ENCODE measurements around the gene GXYLT1.
"Not testable (repeated sequence)": the region's sequence is repeated elsewhere in the genome, so short reads cannot be mapped to it uniquely, and the experiment has no call there.

Gene GXYLT1, protein sequence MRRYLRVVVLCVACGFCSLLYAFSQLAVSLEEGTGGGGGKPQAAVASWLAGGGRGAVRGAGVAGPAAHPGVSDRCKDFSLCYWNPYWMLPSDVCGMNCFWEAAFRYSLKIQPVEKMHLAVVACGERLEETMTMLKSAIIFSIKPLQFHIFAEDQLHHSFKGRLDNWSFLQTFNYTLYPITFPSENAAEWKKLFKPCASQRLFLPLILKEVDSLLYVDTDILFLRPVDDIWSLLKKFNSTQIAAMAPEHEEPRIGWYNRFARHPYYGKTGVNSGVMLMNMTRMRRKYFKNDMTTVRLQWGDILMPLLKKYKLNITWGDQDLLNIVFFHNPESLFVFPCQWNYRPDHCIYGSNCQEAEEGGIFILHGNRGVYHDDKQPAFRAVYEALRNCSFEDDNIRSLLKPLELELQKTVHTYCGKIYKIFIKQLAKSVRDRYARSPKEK

DNA sequence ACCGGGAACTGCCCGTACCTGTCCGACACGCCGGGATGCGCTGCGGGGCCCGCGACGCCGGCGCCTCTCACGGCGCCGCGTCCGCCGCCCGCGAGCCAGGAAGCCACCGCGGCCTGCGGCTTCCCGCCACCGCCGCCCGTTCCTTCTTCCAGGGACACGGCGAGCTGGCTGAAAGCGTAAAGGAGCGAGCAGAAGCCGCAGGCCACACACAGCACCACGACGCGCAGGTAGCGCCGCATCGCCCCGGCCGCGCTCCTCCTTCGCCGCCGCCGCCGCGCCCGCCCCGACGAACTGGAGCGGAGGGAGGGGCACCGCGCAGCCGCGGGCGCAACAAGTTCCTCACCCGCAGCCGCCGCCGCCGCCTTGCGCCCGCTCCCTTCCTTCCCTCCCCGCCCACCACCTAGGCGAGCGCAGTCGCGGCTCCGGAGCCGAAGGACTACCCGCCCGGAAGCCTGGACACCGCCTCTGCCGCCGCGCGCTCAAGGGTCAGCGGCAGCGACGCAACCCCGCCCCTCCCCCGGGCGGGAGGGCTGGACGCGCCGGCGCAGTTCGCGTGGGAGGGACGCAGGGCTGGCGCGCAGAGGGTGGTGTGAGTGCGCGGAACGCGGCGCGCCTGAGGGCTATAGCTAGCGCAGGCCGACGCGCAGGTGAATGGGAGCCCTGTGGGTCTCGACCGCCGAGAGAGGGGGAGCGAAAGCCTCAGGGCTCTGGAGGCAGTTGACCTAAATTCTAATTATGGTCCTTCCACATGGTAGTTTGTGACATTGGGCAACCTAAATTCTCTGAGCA, at the start of gene GXYLT1:
TSS of gene GXYLT1 (minus strand) at position 467 of the 789 bp plus-strand sequence. CDS start at position 239, 228 bp downstream.
- peak; percentile 89 for DNase-seq

DNA sequence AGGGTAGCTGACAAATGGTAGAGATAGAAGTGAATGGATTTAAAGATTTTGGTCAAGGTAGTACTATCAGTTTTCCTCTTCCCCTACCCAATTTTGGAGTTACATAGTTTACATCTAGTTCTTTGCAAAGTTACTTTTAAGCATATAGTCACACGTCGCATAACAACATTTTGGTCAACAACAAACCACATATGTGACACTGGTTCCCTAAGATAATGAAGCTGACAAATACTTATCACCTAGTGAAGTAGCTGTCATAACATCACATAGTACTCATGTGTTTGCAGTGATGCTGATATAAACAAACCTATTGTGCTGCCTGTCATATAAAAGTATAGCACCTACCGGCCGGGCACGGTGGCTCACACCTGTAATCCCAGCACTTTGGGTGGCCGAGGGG, 48.0 kb upstream of the GXYLT1 start:
- no peak for DNase-seq

DNA sequence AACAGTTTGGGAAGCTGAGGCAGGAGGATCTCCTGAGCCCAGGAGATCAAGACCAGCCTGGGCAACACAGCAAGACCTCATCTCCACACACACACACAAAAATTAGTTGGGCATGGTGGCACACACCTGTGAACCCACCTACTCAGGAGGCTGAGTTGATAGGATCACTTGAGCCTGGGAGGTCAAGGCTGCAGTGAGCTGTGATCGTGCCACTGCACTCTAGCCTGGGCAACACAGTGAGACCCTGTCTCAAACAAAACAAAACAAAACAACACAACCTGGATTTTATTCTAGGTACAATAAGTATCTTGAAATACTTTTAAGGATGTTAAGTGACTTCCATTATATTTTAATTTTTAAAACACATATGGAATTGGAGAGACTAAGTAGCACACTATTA, 47.6 kb upstream of the GXYLT1 start:
- DNase-seq, result no peak

DNA sequence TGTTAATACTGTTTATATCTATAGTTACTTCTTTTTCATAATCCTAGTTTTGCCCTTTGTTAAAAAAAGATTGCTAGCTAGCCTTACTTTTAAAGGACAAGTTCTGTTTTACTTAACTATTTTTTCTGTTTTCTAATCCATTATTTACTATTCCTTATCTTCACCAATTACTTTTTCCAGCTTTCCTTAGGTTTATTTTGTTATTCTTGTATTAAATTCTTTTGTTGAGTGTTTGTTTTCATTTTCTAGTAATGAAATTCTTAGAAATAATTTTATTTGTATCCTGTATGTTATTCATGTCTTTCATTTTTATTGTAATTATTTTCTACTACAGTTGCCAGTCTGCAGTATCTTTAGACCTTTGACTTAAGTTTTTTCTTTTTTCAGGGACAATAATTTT, 45.7 kb upstream of the GXYLT1 start:
- DNase-seq, result no peak

DNA sequence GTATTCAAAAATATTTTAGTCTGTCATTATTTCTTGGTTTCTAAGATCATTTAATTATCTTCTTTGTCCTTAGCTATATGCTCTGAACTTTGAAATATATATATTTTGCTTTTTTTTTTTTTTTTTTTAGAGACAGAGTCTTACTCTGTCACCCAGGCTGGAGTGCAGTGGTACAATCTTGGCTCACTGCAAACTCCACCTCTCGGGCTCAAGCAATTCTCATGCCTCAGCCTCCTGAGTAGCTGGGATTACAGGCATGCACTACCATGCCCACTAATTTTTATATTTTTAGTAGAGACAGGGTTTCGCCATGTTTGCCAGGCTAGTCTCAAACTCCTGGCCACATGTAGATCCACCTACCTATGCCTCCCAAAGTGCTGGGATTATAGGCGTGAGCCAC, 43.6 kb upstream of the GXYLT1 start:
- DNase-seq, result not testable (repeated sequence)

DNA sequence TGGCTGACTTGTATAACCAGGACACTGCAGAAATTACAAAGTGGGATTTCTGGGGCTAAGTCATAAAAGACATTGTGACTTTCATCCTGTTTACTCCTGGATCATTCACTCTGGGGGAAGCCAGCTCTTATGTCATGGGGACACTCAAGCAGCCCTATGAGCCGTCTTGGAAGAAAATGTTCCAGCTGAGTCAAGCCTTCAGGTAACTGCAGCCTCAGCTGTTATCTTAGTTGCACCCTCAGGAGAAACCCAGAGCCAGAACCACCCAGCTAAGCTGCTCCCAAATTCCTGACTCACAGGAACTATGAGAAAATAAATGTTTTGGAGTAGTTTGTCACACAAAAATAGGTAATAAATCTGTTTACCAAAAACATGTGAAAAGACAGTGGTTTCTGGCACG, 43.1 kb upstream of the GXYLT1 start:
- no peak for DNase-seq

DNA sequence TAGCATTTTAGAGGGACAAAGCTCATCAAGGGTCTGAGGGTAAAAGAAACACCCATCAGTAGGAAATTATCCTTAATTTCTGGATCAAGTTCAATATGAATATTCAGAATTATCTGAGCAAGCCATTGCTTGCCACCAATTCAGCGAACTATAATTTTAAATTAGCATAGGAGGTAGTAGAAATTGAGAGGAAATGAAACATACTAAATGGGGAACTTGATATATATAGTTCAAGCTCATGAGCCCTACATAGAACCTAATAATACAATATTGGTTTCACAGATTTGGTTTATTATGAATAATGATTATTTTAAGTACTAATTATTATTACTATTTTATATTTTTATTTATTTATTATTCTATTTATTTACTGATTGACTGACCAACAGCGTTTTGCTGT, 42.1 kb upstream of the GXYLT1 start:
- DNase-seq, result no peak

DNA sequence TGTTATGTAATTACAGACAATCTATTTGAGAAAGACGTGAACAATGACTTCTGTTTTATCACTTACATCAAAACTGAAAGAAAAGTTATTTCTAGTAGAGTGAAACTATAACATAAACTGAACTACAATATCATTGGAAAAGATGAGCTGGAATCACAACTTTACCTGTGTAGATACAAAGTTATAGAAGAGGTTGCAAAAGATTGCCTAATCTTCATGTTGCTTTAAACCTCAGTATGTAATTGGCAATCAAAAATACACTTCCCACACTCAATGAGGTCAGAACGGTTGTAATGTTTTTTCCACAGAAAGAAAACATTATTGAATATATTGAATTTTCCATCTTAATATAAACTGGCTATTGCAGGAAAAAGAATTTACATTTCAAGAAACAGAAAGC, 37.7 kb upstream of the GXYLT1 start:
- no peak for DNase-seq

DNA sequence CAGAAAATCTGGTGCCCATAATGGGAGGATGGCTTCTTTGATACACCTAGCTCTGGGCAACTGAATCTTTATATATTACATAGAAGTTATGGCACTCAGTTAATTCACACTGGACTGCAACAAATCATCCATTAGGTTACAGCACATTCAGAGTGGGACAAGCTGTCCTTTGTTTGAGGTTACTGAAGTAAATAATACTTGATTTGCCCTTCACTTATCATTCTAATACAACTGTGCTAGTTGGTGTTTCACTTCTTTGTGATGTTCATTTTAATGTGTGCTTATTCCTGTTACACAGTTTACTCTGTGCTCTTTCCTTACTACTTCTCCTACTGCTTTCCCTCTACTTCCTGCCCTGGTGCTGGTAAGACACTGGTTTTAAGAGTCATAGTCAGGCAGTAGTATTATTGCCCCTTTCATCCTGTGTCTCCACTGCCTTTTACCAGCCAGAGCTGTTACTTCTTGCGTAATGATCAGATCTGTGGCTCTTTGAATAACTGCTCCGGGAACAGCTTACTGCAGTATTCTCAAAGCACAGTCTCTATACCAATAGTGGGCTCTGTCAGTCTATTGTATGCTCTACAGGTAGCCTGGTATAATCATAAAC, 36.4 kb upstream of the GXYLT1 start:
- no peak for DNase-seq

DNA sequence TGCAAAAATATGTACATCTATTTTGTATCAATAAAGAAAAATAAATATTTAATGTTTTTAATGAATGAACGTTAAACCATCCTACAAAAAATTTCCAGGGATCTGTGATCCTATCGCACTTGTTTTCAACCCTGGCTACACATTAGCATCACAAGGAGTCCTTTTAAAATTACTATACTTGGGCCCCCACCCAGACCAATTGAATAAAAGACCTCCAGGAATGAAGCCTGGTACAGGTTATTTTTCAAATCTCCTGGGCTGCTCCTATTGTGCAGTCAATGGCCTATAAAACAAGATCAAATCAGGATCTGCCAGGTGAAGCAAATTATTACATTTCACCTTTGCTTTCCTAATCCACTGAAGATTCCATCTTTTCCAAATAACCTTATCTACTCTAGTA, 33.4 kb upstream of the GXYLT1 start:
- DNase-seq, result no peak

DNA sequence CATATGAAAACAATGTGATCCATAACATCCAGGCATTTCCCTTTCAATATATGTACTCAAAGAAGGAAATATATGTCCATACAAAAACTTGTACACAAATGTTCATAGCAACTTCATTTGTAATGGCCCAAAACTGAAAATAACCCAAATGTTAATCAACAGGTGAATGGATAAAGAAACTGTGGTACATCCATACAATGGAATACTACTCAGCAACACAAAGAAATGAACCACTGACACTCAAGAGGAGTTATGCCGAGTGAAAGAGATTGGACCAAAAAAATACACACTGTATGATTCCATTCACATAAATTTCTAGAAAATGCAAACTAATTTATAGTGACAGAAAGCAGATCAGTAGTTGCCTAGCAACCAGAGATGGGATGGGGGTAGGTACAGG, 30.3 kb upstream of the GXYLT1 start:
- no peak for DNase-seq

DNA sequence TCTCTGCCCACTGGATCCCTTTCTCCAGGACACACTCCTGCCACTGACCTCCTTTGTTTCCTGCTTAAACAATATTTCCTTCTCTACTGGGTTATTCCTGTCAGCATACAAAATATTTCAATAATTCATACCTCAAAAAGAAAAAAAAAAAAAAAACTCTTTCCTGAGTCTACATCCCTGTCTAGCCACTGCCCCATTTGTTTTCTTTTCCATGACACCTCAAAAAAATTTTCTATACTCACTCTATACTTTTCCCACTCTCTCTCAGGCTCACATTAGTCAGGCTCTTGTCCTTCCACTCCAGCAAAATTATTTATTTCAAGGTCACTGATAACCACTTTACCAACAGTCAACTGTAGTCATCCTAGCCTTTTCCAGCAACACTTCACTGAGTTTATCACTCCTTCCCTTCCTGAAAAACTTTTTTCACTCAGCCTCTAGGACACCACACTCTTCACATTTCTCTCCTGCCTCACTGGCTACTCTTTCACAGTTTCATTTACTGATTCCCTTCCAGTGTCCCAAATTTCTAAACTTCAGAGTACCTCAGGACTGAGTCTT, 29.4 kb upstream of the GXYLT1 start:
- no peak for DNase-seq

DNA sequence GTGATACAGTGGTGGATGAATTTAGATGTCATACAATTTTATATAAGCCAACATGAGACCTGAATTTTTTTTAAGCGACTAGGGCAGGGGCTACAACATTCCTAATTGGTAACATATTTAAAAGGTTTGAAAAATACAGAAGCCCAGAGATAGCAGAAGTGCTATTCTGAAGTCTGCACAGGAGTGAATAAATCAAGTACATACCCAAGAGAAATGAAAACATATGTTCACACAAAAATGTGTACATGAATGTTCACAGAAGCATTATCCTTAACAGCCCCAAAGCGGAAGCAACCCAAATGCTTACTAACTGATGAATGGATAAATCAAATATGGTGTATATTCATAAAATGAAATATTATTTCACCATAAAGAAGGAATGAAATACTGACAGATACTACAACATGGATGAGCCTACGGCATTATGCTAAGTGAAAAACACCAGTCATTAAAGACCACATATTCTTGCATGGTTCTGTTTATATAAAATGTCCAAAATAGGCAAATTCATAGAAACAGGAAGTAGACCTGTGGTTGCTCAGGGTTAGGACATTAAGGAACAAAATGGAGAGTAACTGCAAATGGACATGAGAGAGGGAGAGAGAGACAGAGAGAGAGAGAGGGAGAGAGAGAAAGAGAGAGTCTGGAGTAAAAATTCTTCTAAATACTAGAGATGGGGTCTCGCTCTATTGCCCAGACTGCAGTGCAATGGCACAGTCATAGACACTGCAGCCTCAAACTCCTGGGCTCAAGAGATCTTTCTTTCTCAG, 28.0 kb upstream of the GXYLT1 start:
- no peak for DNase-seq

DNA sequence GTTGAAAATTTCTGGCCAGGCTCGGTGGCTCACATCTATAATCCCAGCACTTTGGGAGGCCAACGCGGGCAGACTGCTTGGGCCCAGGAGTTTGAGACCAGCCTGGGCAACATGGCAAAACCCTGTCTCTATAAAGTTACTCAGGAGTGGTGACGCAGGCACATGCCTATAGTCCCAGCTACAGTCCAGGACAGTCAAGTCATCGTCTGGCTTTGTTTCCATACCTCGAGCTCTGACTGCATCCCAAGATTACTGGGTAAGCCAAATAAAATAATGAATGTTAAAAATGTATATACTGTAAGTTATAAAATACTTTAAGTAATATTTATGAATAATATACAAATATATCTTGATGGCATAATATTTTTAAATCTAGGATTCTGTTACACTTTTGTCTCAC, 23.0 kb upstream of the GXYLT1 start:
- DNase-seq, result no peak

DNA sequence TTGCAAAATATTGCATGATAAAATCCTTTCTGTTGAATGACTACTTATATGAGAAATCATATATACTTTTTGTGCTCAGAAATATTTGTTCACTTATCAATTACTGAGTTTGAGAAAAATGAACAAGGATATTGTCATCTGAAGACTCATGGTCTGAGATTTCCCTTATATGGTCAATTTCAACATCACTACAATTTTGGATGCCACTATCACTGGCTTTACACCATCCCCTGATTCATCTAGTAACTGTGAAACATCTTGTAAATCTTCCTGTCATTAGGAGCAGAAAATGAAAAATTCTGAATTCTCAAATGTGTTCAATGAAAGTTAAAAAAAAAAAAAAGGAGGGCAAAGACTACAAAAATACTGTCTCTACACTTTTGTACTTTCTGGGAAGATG, 21.8 kb upstream of the GXYLT1 start:
- no peak for DNase-seq

DNA sequence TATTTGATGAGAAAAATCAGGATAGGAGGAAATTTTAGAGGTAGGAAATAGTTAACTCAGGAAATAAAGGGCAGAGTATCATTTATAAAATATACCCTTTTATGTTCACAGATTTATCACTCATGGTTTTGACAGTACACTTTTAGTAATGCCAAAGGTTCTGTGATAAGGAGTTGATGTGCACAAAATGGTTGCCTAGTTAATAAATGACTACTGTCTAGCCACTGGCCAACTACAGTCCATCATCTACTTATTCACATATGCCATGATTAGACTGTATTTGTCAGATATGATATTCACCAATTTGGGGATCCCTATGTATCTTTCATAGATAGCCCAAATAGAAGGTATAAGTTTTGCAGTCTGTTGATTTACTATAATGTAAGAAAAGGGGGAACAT, 19.2 kb upstream of the GXYLT1 start:
- no peak for DNase-seq

DNA sequence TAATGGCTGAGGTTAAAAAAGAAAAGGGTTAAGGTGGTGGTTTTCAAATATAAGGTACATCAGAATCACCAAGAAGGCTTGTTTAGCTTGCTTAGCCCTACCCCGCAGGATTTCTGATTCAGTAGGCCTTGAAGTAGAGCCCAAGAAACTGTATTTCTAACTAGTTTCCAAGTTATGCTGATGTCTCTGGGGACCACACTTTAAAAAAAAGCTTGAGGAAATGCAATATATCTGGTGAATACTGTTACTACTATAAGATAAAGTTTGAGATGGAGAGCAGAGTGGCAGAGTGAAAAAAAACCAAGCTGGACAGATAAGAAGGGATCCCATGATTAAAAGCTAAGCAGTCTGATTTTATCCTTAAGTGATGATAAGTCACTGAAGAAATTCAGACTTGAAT, 18.3 kb upstream of the GXYLT1 start:
- DNase-seq, result no peak

DNA sequence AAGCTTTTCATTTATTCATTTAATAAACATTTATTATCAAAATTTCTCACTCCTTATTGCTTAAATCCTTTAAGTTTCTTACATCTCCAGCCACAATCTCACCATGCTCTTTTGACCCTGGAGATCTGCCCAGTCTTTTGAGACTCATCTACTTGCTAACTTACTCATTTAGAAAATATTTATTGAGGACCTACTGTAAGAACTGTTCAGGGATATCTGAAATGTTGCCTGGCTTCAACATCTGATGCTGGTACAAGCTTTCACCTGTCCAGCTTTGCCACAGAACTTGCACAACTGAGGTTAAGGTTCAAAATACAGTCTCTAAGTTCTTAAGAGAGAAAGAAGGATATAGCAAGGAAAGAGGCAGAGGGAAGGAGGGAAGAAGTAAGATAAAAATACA, 17.5 kb upstream of the GXYLT1 start:
- DNase-seq, result no peak

DNA sequence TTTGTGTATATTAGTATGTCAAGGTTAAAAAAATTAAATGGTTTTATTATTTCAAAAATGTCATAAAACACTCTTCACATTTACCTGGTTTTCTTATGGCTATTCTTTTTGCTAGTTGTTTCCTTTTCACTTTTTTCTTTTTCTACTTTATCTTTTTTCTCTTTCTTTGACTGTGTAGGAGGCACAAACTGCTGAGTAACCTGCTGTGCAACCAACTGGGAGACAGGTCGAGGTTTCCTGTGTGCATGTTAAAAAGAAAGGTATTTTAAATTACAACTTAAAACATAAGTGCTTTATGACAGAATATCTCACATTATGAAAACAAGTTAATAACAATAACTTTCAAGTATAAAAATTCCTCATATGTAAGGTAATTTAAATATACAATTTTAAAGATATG, 16.9 kb upstream of the GXYLT1 start:
- no peak for DNase-seq

DNA sequence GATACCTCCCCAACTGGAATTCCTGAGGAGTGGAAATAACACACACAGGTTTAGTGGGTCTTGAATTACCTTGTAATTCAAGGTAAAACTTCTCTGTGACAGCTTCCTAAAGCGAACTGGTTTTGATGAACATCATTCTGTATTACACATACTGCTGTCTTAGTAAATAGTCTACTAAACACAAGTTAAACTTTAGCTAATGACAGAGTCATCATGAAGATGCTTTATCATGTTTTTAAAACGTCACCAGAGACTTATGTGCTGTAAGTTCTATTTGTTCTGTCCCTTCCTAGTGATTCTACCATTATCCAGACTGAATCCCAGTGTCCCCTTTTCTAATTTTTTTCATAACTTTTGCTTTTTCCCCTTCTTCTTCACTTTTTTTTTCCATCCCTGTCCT, 11.6 kb upstream of the GXYLT1 start:
- no peak for DNase-seq

DNA sequence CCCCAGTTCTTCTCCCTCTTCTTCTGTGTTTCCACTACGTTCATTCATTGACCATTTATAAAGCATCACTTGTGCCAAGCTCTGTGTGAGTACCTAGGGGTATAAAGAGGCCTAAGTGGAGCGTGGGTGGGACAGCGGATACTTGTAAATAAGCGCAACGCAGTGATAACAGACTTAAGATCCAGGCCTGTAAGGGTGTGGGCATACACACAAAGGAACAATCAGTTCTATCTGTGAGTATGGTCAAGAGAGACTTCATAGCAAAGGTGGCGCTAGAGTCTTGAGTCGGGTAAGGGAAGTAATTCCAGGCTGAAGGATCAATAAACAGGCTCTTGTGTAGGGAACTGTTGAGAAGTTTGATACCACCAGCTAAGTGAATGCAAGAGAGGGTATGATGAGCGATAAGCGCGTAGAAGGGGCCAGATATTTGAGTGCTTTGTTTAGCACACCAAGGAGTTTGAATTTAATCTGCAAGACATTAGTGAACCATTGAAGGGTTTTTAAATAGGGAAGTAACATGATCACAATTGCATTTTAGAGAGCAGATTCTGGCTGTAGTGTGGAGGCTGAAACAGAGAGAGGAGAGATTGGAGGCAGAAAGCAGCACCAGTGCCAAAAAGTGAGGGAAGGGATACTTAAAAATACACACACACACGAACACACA, 1.0 kb upstream of the GXYLT1 start:
- no peak for DNase-seq

DNA sequence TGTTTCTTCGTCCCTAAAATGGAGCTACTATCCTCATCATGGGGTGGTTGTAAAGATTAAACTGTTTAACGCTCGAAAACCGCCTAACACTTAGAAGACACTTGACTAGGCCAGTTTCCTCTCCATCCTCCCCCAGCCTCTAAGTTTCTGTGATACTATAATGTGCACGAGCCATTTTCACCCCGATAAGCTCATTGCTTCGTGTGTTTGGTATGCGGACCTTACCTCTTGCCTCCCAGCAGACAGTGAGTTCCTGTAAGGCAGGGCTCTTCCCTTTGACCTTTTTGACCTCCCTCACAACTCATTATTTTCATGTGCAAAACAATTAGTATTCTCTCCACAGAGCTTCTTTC, 499 bp upstream of the GXYLT1 start:
- DNase-seq, result no peak

DNA sequence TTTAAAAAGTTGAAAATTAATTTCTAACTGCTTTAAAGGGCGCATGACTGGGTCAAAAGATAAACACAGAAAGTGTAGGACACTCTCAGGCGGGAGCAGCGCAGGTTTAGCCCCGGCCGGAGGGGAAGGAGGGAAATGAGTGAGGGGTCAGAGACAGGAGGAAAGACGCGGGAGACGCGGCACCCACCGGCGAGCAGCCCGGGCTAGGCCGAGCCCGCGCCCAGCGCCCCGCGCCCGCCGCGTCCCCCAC, 591 bp downstream of the GXYLT1 start:
- no peak for DNase-seq
